GM12891 (cell line): ENCODE results near the gene SPDL1.

Experiments
- POLR2A ChIP-seq: IDR thresholded peaks from 2 replicates; pipeline ENCODE4 v1.6.1; 2011; ENCODE audit warnings: low read depth, low read length, control low read depth
- POLR2AphosphoS5 ChIP-seq: IDR thresholded peaks from 2 replicates; pipeline ENCODE4 v1.6.1; 2011; ENCODE audit warnings: low read depth, low read length, control low read depth
- TAF1 ChIP-seq: IDR thresholded peaks from 2 replicates; pipeline ENCODE4 v1.6.1; 2011; ENCODE audit warnings: low read depth, low read length, control low read depth

- no peak for TF ChIP-seq TAF1
- no peak for TF ChIP-seq POLR2A
- no peak for TF ChIP-seq POLR2AphosphoS5
These were observed 17.4 kb upstream of the SPDL1 start for GRCh38 chr5:169566202-169566601.
